ENCODE data around the gene PDE6B.
"Not testable (repeated sequence)": the region's sequence is repeated elsewhere in the genome, so short reads cannot be mapped to it uniquely, and the experiment has no call there.

The PDE6B gene

GRCh38 chr4:669806-670559 is 44.6 kb downstream of the PDE6B start:
- not testable (repeated sequence) for DNase-seq (ENCODE audit: low read depth)

DNA sequence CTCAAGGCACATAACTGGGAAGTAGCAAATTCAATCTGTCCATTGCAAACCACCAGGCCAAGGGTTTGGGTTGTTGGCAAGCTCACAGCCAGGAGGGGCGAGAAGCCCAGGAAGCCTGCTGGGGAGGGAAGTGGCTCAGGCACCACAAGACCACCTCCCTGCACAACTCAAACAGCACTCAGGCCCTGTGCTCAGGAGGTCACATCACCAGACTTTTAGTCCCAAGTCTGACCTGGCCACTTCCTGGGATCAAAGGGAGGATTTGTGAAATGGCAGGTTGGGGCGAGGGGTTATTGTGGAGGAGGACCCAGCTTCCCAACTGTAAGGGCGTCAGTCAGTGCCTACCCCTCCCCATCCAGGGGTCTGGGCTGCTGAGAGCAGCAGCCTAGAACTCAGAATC is 46.4 kb downstream of the PDE6B start:
- DNase-seq (ENCODE audit: low read depth): no peak

DNA sequence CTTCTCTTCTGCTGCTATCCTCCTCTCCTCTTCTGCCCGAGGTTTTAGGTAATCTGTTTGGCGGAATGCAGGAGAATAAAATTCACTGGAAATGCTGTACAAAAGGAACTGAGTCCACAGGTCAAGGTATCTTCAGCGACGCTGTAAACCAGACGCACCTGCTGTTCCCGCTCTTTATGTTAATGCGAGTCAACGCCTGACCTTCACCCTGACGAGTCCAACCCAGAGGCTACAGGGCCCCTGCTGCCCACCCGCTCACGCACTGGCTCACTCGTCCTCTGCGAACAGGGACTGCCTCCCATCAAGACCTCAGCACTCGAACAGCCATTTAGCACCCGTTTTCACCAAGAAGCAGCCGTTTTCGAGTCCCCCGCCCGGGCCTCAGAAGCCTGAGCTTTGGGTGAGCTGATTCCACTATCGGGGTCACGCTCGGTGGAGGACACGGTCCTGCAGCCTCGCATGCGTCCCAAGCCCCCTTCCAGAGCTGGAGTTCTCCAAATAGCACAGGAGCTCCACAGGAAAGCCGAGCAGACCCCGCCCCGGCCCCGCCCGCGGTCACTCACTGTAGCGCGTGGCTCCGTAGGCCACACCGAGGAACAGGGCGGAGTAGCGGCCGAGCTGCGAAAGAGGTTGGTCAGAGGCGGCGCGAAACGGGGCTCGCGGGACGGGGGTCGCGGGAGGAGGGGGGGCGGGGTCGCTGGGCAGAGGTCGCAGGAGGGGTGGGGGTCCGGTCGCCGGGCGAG is 48.1 kb downstream of the PDE6B start:
- no peak for DNase-seq (ENCODE audit: low read depth)

- DNase-seq (ENCODE audit: low read depth): peak; percentile 92
Observed at GRCh38 chr4:674172-675035, 49.0 kb downstream of the PDE6B start, which contains the start of the genes ATP5ME and MYL5. ATP5ME (minus strand) TSS chr4:674276; CDS start chr4:674247, 29 bp downstream. MYL5 (plus strand) TSS chr4:674542; CDS start chr4:678027, 3,485 bp downstream.

- DNase-seq (ENCODE audit: low read depth): no peak
Observed at GRCh38 chr4:675036-675882, 49.9 kb downstream of the PDE6B start.

- no peak for DNase-seq (ENCODE audit: low read depth)
Observed at GRCh38 chr4:675980-676870, 50.9 kb downstream of the PDE6B start.

- no peak for DNase-seq (ENCODE audit: low read depth)
Observed at GRCh38 chr4:676871-677235, 51.5 kb downstream of the PDE6B start.

DNA sequence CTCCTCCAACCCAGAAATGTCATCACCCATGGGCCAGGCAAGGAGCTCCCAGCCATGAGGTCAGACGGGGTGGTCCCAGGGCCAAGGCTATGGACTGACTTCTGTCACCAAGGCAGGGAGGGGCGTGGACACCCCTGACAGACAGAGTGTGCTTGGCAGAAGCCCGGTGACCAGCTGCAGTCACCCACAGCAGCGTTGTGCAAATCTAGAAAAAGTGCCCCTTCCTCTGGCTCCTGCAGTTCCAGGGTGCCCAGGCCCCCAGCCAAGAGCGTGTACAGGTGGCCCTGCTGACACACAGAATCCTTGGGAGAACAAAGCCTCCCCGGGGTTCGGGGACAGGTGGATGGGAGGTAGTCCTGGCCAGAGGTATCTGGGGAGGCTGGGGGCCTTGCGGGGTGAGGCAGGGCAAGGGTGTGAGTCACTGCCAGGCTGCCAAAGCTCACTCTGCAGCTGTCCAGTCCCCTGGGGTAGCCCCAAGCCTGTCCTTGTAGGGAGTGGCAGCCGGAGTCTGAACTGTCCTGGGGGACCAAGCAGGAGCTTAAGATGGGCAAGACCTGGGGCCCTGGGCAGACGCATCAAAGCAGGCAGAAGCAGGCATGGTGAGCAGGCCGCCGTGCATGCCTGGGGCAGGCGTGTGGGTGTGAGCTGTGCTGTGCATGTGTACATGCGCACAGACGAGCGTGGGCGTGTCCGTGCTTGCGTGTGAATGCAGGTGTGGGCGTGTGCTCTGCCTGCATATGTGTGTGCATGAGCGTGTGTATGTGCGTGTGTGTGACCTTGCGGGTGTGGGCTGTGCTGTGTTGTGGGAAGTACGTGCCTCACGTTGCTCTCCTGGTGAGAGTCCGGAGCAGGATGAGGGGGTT is 52.3 kb downstream of the PDE6B start:
- no peak for DNase-seq (ENCODE audit: low read depth)

DNA sequence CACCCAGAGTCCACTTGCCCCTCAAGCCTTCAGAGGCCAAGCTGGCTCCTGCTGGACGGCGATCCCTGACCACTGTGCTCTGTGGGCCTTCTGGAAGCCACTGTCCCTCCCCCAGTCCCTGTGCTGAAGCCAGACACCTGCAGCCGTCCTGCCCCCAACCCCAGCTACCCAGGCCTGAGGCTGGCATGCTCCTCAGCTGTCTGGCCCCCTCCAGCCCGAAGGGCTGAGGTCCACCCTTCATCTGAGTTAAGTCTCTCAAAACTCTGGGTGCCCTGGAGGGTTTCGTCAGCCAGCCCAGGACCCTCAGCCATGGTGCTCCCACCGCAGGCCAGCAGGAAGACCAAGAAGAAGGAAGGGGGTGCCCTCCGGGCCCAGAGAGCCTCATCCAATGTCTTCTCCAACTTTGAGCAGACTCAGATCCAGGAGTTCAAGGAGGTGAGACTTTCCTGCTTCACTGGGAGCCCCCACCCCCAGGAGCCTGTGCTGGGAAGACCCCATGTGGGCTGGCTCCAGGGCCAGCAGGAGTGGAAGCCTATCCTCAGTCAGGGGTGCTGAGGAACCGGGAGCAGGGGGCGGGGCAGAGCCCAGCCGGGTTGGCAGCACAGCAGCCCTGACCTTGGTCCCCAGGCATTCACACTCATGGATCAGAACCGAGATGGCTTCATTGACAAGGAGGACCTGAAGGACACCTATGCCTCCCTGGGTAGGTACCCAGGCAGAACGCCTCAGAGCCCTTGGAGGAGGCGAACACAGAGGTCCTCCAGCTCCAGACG is 53.1 kb downstream of the PDE6B start:
- DNase-seq (ENCODE audit: low read depth): no peak

DNA sequence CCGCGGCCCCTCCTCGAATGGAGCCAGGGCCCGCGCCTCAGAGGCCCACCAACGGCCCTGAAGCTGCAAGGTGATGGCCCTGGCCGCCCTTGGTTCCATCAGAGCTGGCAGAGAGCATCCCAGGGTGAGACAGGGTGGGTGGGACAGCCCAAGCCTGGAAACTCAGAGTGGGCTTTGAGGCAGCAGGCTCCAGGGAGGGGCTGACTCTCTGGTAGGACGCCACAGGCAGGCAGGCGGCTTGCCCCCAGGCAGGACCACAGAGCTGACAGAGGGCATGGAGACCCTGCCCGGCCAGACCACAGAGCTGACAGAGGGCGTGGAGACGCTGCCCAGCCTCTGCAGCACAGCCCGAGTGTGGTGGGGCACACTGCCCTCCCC is 53.7 kb downstream of the PDE6B start:
- DNase-seq (ENCODE audit: low read depth): no peak

DNA sequence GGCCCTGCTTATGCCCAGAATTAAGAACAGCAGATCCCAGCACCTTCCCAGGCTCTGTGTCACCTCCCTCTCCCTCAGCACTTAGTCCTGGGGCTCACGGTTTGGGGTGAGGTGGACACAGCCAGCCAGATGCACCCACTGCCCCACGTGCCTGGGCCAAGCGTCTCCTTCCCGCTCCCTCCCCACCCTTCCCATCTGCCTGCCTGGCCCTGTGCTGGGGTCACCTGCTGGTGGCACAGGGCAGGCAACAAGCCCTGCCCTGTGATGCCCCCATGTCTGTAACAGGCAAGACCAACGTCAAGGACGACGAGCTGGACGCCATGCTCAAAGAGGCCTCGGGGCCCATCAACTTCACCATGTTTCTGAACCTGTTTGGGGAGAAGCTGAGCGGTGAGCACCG is 54.3 kb downstream of the PDE6B start:
- no peak for DNase-seq (ENCODE audit: low read depth)

DNA sequence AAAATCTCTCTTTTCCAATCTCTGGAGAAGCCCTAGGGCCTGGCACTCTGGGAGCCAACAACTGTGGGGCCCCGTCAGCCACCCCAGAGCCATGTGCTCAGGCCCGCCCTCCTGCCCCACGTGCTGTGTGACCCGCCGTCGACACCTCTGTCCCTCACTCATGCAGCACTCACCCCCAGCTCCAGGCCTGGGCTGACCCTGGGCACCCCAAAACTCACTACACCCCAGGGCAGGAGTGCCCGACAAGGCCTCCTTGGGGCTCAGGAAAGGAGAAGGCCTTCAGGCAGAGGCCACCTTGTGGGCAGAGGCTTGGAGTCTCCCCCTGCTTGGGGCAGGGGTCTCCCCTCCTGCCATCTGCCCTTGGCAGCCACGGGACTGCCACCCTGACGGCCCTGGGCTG is 54.7 kb downstream of the PDE6B start:
- DNase-seq (ENCODE audit: low read depth): no peak

- no peak for DNase-seq (ENCODE audit: low read depth)
Observed at GRCh38 chr4:680551-680927, 55.2 kb downstream of the PDE6B start.

DNA sequence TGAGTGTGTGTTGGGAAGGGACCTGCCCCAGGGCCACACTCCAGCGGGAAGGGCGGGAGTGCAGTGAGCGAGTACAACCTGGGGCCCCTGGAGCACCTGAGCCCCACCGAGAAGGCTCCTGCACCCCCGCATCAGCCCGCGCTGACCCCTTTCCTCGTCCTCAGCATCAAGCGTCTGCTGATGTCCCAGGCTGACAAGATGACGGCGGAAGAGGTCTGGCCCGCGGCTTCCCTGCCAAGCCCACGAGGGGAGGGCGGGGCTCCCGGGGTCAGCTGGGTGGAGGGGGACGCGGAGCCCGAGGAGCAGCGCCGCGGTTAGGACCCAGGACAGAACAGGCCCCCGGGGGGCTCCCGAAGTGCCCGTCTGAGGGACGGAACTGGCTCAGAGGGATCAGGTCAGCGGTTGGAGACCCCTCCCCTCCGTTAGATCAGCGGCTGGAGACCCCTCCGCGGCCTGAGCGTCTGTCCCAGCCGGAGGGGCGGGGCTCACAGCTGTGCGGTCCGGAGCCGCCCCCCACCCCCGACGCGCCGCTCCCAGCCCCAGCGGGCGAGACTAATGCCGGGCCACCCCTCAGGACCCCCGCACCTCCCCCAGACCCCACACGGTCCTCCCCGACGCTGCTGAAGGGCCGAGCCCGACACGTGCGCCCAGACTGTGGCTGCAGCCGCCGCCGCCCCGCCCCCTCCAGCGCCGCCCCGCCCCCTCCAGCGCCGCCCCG is 55.7 kb downstream of the PDE6B start:
- peak; percentile 40 for DNase-seq (ENCODE audit: low read depth)

DNA sequence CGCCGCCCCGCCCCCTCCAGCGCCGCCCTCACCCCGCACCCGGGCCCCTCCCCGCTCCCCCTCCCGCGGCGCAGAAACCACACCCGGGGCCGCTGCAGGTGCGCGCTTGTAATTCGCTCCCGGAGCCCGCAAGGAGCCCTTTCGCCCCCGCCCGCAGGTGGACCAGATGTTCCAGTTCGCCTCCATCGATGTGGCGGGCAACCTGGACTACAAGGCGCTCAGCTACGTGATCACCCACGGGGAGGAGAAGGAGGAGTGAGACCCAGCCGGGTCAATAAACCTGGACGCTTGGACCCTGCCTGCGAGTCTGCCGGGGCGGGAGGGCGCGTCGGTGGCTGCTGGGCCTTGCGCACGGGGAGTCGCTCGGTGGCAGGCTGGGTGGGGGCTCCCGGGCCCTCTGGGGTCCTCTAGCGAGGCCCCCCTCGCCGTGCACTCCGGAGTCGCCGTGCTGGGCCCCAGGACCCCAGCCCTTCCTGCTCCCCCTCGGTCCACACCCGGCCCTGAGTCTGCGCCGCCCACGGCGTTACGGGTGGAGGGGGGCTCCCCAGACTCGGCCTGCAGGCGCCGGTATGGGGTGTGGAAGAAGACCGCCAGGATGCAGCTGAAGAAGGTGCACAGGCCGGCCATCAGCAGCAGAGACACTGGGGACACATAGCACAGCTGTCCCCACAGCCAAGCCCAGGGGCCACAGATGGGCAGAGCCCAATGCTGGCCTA is 56.5 kb downstream of the PDE6B start:
- no peak for DNase-seq (ENCODE audit: low read depth)

DNA sequence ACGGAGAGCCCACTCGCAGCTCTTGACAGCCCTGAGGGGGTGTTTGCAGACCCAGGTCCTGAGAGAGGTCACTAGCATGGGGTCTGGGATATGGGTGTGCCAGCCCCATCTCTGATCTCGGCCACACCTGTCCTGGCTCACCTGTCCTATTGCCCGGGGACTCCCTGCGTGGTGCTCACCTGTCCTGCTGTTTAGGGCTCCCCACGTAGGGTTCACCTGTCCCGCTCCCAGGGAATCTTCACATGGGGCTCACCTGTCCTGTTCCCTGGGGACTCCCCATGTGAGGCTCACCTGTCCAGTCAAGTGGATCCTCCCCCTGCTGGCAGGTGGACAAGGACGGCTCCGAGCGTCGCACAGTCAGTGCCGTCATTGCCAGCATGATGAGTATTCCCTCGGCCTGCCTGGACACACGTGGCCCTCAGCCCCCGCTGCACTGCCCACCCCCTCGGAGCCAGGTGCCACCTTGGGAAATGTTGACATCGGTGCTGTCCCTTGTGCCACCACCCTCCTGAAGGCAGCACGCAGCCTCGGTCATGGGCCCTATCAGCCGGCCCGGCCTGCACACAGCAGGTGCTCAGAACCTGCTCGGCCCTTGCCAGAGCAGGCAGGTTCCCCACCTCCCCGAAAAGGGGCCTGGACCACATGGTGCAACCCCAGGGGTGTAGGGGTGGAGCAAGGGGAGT is 57.3 kb downstream of the PDE6B start:
- no peak for DNase-seq (ENCODE audit: low read depth)
